Body of pancreas (tissue), 4 donors: ENCODE results near the gene BCCIP.

ENCODE experiments used
- CTCF ChIP-seq, 7 experiments: fragments of 450-650 bp in 4 of 7; fragments of 200-600 bp in 3 of 7; sonication (generic) in 3 of 7; IDR thresholded peaks; one replicate each; pipeline ENCODE4 v1.5.1; 2016 to 2019; ENCODE audit warnings: antibody characterized with exemption in 7 of 7
- POLR2A ChIP-seq, 3 donors: fragments of 450-650 bp; IDR thresholded peaks; one replicate each; pipeline ENCODE4 v1.6.1; 2016; ENCODE audit warnings: antibody characterized with exemption in 3 of 3, mild to moderate bottlenecking in 2 of 3

DNA sequence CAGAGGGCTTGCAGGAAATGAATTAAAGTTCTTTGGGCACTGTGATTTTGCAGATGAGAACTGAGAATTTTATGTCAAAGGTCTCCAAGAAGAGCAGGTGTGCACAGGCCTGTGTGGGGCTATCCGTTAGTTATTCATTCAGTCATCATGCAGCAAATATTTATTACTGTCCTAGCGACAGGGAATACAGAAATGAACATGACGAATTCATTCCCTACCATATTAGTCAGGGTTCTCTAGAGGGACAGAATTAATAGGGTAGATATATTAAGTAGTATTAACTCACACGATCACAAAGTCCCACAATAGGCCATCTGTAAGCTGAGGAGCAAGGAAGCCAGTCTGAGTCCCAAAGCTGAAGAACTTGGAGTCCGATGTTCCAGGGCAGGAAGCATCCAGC, 44.8 kb upstream of the BCCIP start:
- TF ChIP-seq CTCF (IDR thresholded peaks at IDR 0.05) (no peak), POLR2A (IDR thresholded peaks at IDR 0.05) (no peak)
